SK-N-SH (cell line): ENCODE data around the gene CFAP251. TPM values are rescaled to one million over a fixed set of nuclear protein-coding genes. Genes with fewer than 3 reads are reported as not detected.

Source experiments
- CTCF ChIA-PET: fragments of 300-600, 350-600 bp; formaldehyde crosslinking; extraction: SDS; loops from one replicate; lab custom pipeline; 2021; lab: Yijun Ruan, JAX
- POLR2A ChIA-PET: fragments of 350-600 bp; sonication (Branson Sonifier 250); formaldehyde crosslinking; extraction: SDS; loops from one replicate; lab custom pipeline; 2020; ENCODE audit warnings: antibody characterized with exemption, inconsistent platforms; lab: Yijun Ruan, JAX
- DNase-seq: peaks from one replicate; pipeline ENCODE4 v3.0.0; 2012
- H2AFZ ChIP-seq: fragments of 200-600 bp; sonication (generic); 2 replicates; pipeline ENCODE4 v1.8.1; 2016; ENCODE audit warnings: antibody characterized with exemption, mild to moderate bottlenecking, low read depth
- H3F3A ChIP-seq: fragments of 200-600 bp; sonication (generic); replicated peaks from 2 replicates; pipeline ENCODE3; 2016; ENCODE audit warnings: antibody characterized with exemption, mild to moderate bottlenecking; ENCODE audit not compliant: insufficient read depth
- H3K27ac ChIP-seq, 2 experiments: fragments of 200-500 bp in 1 of 2; fragments of 200-600 bp in 1 of 2; sonication (Bioruptor generic) in 1 of 2; sonication (generic), shearing (Covaris generic) in 1 of 2; 2 replicates each; pipeline versions ENCODE4 v1.5.1 to v1.6.1; 2014 to 2016; ENCODE audit warnings: low read depth in 2 of 2, inconsistent platforms in 1 of 2, low read length in 1 of 2, mild to moderate bottlenecking in 1 of 2, mixed read lengths in 1 of 2
- H3K27me3 ChIP-seq: fragments of 200-600 bp; sonication (generic), shearing (Covaris generic); 2 replicates; pipeline ENCODE4 v1.6.1; 2016; ENCODE audit warnings: mixed run types; ENCODE audit not compliant: insufficient read depth
- H3K36me3 ChIP-seq, 2 experiments: fragments of 200-500 bp in 1 of 2; fragments of 200-600 bp in 1 of 2; sonication (Bioruptor generic) in 1 of 2; sonication (generic) in 1 of 2; replicated peaks in 1 of 2; 2 replicates each; pipeline versions ENCODE3 to v1.5.1; 2014 to 2016; ENCODE audit warnings: low read length in 1 of 2, mild to moderate bottlenecking in 1 of 2; ENCODE audit not compliant: insufficient read depth in 2 of 2, control insufficient read depth in 1 of 2
- H3K4me1 ChIP-seq, 2 experiments: fragments of 200-500 bp in 1 of 2; fragments of 200-600 bp in 1 of 2; sonication (Bioruptor generic) in 1 of 2; sonication (generic), shearing (Covaris generic) in 1 of 2; 2 replicates each; pipeline versions ENCODE4 v1.5.1 to v1.6.1; 2014 to 2016; ENCODE audit warnings: low read depth in 1 of 2, low read length in 1 of 2, mixed run types in 1 of 2; ENCODE audit not compliant: insufficient read depth in 2 of 2, control insufficient read depth in 1 of 2
- H3K4me2 ChIP-seq: fragments of 200-600 bp; sonication (generic), shearing (Covaris generic); 2 replicates; pipeline ENCODE4 v1.6.1; 2017; ENCODE audit warnings: mixed run types
- H3K4me3 ChIP-seq, 2 experiments: fragments of 200-500 bp in 1 of 2; fragments of 200-600 bp in 1 of 2; sonication (Bioruptor generic) in 1 of 2; sonication (generic), shearing (Covaris generic) in 1 of 2; 2 replicates each; pipeline versions ENCODE4 v1.5.1 to v1.8.1; 2014 to 2016; ENCODE audit warnings: low read depth in 2 of 2, inconsistent platforms in 1 of 2, low read length in 1 of 2, mild to moderate bottlenecking in 1 of 2, mixed read lengths in 1 of 2, moderate library complexity in 1 of 2
- H3K79me2 ChIP-seq: fragments of 200-600 bp; sonication (generic); 2 replicates; pipeline ENCODE4 v1.8.1; 2017; ENCODE audit warnings: mild to moderate bottlenecking; ENCODE audit not compliant: insufficient read depth
- H3K9ac ChIP-seq: fragments of 200-600 bp; sonication (generic); 2 replicates; pipeline ENCODE4 v1.6.1; 2017; ENCODE audit warnings: mixed run types
- H3K9me2 ChIP-seq: fragments of 200-600 bp; sonication (generic); 2 replicates; pipeline ENCODE4 v1.6.1; 2017; ENCODE audit warnings: mixed run types
- H3K9me3 ChIP-seq: fragments of 200-600 bp; sonication (generic); 2 replicates; pipeline ENCODE4 v1.6.1; 2017; ENCODE audit warnings: mixed run types, mild to moderate bottlenecking, moderate library complexity
- H4K20me1 ChIP-seq: fragments of 200-600 bp; sonication (generic); 2 replicates; pipeline ENCODE4 v1.6.1; 2017; ENCODE audit warnings: mild to moderate bottlenecking, mixed run types; ENCODE audit not compliant: insufficient read depth
- FOSL2 ChIP-seq: IDR thresholded peaks from 2 replicates; pipeline ENCODE4 v1.4.0; 2012; ENCODE audit warnings: low read depth, mild to moderate bottlenecking, moderate library complexity, borderline replicate concordance
- FOXJ3 ChIP-seq: sonication (generic); formaldehyde crosslinking; IDR thresholded peaks from 2 replicates; pipeline ENCODE4 v1.5.1; 2020; ENCODE audit warnings: mild to moderate bottlenecking, missing genetic modification reagents
- GABPA ChIP-seq: IDR thresholded peaks from 2 replicates; pipeline ENCODE4 v1.4.0; 2012; ENCODE audit warnings: low read depth, mild to moderate bottlenecking
- MAX ChIP-seq: IDR thresholded peaks from 2 replicates; pipeline ENCODE4 v1.4.0; 2012; ENCODE audit warnings: low read depth
- MXI1 ChIP-seq: IDR thresholded peaks from 2 replicates; pipeline ENCODE4 v1.6.1; 2012; ENCODE audit warnings: mild to moderate bottlenecking, low read depth, low read length, improper control_type of control experiment
- NFIC ChIP-seq: IDR thresholded peaks from 2 replicates; pipeline ENCODE4 v1.4.0; 2012; ENCODE audit warnings: borderline replicate concordance
- RCOR1 ChIP-seq: fragments of 150-350 bp; IDR thresholded peaks from 2 replicates; pipeline ENCODE4 v1.6.1; 2017; ENCODE audit warnings: antibody characterized with exemption, low read length
- REST ChIP-seq: IDR thresholded peaks from 2 replicates; pipeline ENCODE4 v1.6.1; 2012; ENCODE audit warnings: mild to moderate bottlenecking, low read depth, low read length, moderate library complexity
- TAF1 ChIP-seq: IDR thresholded peaks from 2 replicates; pipeline ENCODE4 v1.6.1; 2012; ENCODE audit warnings: low read depth, mild to moderate bottlenecking, low read length, moderate library complexity, borderline replicate concordance
- TEAD4 ChIP-seq: IDR thresholded peaks from 2 replicates; pipeline ENCODE4 v1.4.0; 2012; ENCODE audit warnings: mild to moderate bottlenecking, borderline replicate concordance; ENCODE audit not compliant: insufficient read depth
- YY1 ChIP-seq: IDR thresholded peaks from 2 replicates; pipeline ENCODE4 v1.4.0; 2012; ENCODE audit warnings: low read depth, mild to moderate bottlenecking
- WGBS: methylation state at CpG from one replicate; pipeline ENCODE4 v1.1.6; 2017; ENCODE audit warnings: low lambda C conversion rate; 5-methylcytosine and 5-hydroxymethylcytosine counted together
- polyA plus RNA-seq, 3 experiments: library from polyadenylated mRNA; depleted of rRNA; stranded (reverse); fragments of >200 nt; gene quantifications; 2 replicates each; pipeline ENCODE4 v1.2.3, GENCODE V29; 2012
- small RNA-seq, 7 experiments: library from RNA; depleted of rRNA; stranded (forward); fragments of <200 nt; gene quantifications; one replicate each; pipeline ENCODE3, GENCODE V24; 2012
- TF ChIP-seq, protein P1 (sequence below): IDR thresholded peaks from 2 replicates; pipeline ENCODE4 v1.4.0; 2012; ENCODE audit warnings: low read depth, borderline replicate concordance

CFAP251 gene
- polyA plus RNA-seq, 1 of the 3 experiments (the other 2 are of a cell fraction) = 5.7 TPM

DNA sequence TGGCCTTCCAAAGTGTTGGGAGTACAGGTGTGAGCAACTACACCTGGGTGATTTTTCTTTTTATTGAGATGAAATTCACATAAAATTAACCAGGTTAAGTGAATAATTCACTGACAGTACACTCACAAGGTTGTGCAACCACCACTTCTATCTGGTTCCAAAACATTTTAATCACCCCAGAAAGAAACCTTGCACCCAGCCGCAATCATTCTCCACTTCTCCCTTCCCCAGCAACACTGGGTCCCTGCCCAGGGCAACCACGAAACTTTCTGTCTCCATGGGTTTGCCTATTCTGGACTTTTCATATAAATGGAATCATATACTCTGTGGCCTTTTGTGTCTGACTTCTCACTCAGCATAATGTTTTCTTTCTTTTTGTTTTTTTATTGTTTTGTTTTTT is 133.9 kb downstream of the CFAP251 start:
- no peak overlapping the region for H3K4me3 ChIP-seq
- peaks cover 17 to 31% of the 10 kb centered on the region in 2 experiments for H3K36me3 ChIP-seq
- TF ChIP-seq RCOR1 (no peak), GABPA (no peak), YY1 (no peak), TEAD4 (no peak), REST (no peak), FOXJ3 (CRISPR knock-in tag) (no peak), NFIC (no peak), FOSL2 (no peak), TAF1 (no peak), MAX (no peak), MXI1 (no peak)
- TF ChIP-seq, protein P1, sequence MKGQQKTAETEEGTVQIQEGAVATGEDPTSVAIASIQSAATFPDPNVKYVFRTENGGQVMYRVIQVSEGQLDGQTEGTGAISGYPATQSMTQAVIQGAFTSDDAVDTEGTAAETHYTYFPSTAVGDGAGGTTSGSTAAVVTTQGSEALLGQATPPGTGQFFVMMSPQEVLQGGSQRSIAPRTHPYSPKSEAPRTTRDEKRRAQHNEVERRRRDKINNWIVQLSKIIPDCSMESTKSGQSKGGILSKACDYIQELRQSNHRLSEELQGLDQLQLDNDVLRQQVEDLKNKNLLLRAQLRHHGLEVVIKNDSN = no peak
- no peaks in the 10 kb centered on the region for H3K27me3 ChIP-seq
- H3K27ac ChIP-seq = no peak overlapping the region
- peaks cover 17% of the 10 kb centered on the region for H3F3A ChIP-seq
- no peak overlapping the region for H3K4me2 ChIP-seq
- no peak overlapping the region for H3K9ac ChIP-seq
- no peak overlapping the region for H2AFZ ChIP-seq
- H4K20me1 ChIP-seq = no peaks in the 10 kb centered on the region
- CTCF ChIA-PET = interaction anchor here (0.6 to 2.8 kb wide), 5 partner anchors 20 to 304 kb away, joined by 3 to 44 read pairs (median 3); no protein-coding TSS in a partner anchor
- POLR2A ChIA-PET = no interaction called here
- H3K4me1 ChIP-seq = peaks cover 3% of the 10 kb centered on the region in 2 experiments; a peak in 1 of 4 replicates
- no peaks in the 10 kb centered on the region for H3K9me2 ChIP-seq
- 98% methylated on average over 2 of the region's 2 CpGs for WGBS
- peaks cover 19% of the 10 kb centered on the region; the same call in 1 of the 2 replicates for H3K79me2 ChIP-seq
- no peak for DNase-seq
- H3K9me3 ChIP-seq = no peaks in the 10 kb centered on the region

Small RNA genes within 50 kb of the gene (small RNA-seq; reads per million reads assigned to genes)
- gene AC069503.3 = 0 reads per million in 7 experiments
- 0 reads per million in 7 experiments for gene RF00017
- gene RNU7-170P = 0 reads per million in 7 experiments

Other genes with a start within 250 kb of the CFAP251 start
- gene MORN3, start 248.9 kb upstream of the CFAP251 start, polyA plus RNA-seq (2012; rRNA removed) = 2.4 and 2.7 TPM in 2 replicates
- 15.1 and 15.4 TPM in 2 replicates for gene TMEM120B, start 205.8 kb upstream of the CFAP251 start, polyA plus RNA-seq (2012; rRNA removed)
- 5.0 and 5.3 TPM in 2 replicates for gene RHOF, start 124.9 kb upstream of the CFAP251 start, polyA plus RNA-seq (2012; rRNA removed)
- 1.2 and 2.0 TPM in 2 replicates for gene SETD1B, start 114.6 kb upstream of the CFAP251 start, polyA plus RNA-seq (2012; rRNA removed)
- gene HPD, start 59.7 kb upstream of the CFAP251 start, polyA plus RNA-seq (2012; rRNA removed) = 1.8 and 1.9 TPM in 2 replicates
- 227 and 234 TPM in 2 replicates for gene PSMD9, start 29.8 kb upstream of the CFAP251 start, polyA plus RNA-seq (2012; rRNA removed)
- 30.8 and 34.0 TPM in 2 replicates for gene BCL7A, start 103.3 kb downstream of the CFAP251 start, polyA plus RNA-seq (2012; rRNA removed)
- 6.8 and 11.0 TPM in 2 replicates for gene MLXIP, start 160.2 kb downstream of the CFAP251 start, polyA plus RNA-seq (2012; rRNA removed)